Tibial artery (tissue), 4 donors: ENCODE measurements around the gene CACNA2D1.

Experiments
- DNase-seq, 2 donors: peaks; one replicate each; pipeline ENCODE4 v3.0.0-alpha.2; 2019
- H3K27ac ChIP-seq, 2 donors: fragments of 200-600 bp; sonication (generic) in 1 of 2; 1 replicate in 1 of 2; 2 replicates in 1 of 2; pipeline ENCODE4 v1.5.1; 2018 to 2019; ENCODE audit warnings: mild to moderate bottlenecking in 1 of 2
- H3K27me3 ChIP-seq, 2 donors: fragments of 200-600 bp; sonication (generic) in 1 of 2; one replicate each; pipeline versions ENCODE4 v1.5.1 to v1.6.0; 2016 to 2019
- H3K36me3 ChIP-seq, 3 donors: fragments of 200-600 bp; sonication (generic) in 2 of 3; one replicate each; pipeline ENCODE4 v1.5.1; 2016 to 2019; ENCODE audit warnings: mild to moderate bottlenecking in 2 of 3
- H3K4me1 ChIP-seq, 4 donors: fragments of 200-600 bp; sonication (generic) in 2 of 4; 1 replicate in 3 of 4; 2 replicates in 1 of 4; pipeline ENCODE4 v1.5.1; 2016 to 2019
- H3K4me3 ChIP-seq, 2 donors: fragments of 200-600 bp; sonication (generic) in 1 of 2; 1 replicate in 1 of 2; 2 replicates in 1 of 2; pipeline ENCODE4 v1.5.1; 2018 to 2019; ENCODE audit warnings: mild to moderate bottlenecking in 2 of 2
- H3K9me3 ChIP-seq, 3 donors: fragments of 200-600 bp; sonication (generic) in 1 of 3; one replicate each; pipeline ENCODE4 v1.5.1; 2016 to 2019
- intact Hi-C: fragments of 100-400 bp; cut with DNase I; formaldehyde crosslinking; loops from one replicate; pipeline ENCODE4 v1.15.0; 2023; ENCODE audit warnings: low total_unique reads
- TF ChIP-seq, protein P1 (sequence below), 2 experiments: fragments of 200-600 bp in 1 of 2; fragments of 450-650 bp in 1 of 2; IDR thresholded peaks; one replicate each; pipeline ENCODE4 v1.5.1; 2017 to 2019; ENCODE audit warnings: antibody characterized with exemption in 2 of 2, mild to moderate bottlenecking in 1 of 2, moderate library complexity in 1 of 2

The CACNA2D1 gene

DNA sequence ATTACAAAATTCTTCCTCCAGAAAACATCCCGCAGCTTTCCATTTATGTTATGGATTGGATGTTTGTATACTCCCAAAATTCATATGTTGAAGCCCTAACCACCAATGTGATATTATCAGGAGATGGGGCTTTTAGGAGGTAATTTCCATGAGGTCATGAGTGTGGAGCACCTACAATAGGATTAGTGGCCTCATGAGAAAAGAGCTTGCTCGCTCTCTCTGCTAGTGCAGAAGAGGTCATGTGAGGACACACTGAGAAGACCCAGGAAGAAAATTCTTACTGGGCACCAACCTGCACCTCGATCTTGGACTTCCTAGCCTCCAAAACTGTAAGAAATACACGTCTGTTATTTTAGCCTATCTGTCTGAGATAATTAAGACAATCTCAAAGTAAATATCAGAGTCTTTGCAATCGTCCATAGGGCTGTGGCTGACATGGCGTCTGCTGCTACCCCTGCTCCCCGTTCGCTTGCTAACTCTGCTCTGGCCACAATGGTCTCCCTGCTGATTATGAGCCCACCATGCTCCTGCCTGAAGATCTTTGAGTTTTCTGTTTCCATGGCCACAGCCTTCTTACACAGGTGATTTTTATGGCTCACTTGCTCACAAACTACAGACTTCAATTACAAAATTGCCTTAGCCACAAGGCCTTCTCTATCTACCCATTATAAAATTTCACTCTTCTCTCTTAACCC lies 333.3 kb downstream of the CACNA2D1 start:
- Histone ChIP-seq H3K4me1 (no peaks in the 10 kb centered on the region), H3K4me3 (no peak overlapping the region), H3K36me3 (no peaks in the 10 kb centered on the region), H3K27ac (no peak overlapping the region), H3K27me3 (no peaks in the 10 kb centered on the region), H3K9me3 (no peaks in the 10 kb centered on the region)
- TF ChIP-seq, protein P1, sequence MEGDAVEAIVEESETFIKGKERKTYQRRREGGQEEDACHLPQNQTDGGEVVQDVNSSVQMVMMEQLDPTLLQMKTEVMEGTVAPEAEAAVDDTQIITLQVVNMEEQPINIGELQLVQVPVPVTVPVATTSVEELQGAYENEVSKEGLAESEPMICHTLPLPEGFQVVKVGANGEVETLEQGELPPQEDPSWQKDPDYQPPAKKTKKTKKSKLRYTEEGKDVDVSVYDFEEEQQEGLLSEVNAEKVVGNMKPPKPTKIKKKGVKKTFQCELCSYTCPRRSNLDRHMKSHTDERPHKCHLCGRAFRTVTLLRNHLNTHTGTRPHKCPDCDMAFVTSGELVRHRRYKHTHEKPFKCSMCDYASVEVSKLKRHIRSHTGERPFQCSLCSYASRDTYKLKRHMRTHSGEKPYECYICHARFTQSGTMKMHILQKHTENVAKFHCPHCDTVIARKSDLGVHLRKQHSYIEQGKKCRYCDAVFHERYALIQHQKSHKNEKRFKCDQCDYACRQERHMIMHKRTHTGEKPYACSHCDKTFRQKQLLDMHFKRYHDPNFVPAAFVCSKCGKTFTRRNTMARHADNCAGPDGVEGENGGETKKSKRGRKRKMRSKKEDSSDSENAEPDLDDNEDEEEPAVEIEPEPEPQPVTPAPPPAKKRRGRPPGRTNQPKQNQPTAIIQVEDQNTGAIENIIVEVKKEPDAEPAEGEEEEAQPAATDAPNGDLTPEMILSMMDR (IDR thresholded peaks at IDR 0.05), result no peak
- intact Hi-C loops, result no loop called here
- DNase-seq, result no peak

DNA sequence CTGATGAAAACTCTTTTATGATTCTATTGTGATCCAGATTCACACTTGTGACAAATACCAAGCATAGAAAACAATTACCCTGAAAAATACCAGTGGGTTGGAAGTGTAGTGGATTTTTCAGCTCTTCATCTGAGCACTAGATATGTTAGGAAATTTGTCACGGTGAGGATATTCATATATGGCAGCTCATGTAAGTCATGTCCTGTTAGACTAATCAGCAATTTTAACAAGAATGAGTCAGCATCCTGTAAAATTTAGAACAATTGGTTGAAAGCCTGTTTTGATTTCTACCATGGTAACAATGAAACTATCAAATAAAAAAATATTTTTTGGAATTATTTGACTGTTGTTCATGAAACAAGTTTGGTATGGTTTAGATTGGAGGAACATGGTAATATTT lies 334.3 kb downstream of the CACNA2D1 start:
- Histone ChIP-seq H3K27ac (no peak overlapping the region), H3K27me3 (no peaks in the 10 kb centered on the region), H3K36me3 (no peaks in the 10 kb centered on the region), H3K4me3 (no peak overlapping the region), H3K4me1 (peaks cover 0 to 3% (median 0%) of the 10 kb centered on the region in 4 donors), H3K9me3 (no peaks in the 10 kb centered on the region)
- DNase-seq, result no peak
- intact Hi-C loops, result no loop called here
- TF ChIP-seq, protein P1 (IDR thresholded peaks at IDR 0.05), result no peak

DNA sequence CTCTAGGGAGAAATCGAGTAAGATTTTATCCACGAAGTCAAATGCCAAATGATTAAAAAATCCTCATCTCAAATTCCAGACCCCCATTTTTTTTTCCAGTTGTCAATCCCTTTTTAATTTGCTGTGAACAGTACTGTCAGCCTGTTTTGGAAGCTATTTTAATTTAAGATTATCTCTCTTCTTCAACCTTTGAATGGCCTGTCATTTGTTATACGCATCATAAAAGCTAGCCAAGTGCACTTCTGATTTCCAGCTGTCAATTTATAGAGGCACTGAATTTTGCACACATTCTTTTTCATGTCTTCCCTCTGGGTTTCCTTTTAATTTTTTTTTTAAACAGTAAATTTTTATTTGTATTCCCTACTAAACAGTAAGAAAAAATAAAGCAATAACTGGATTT lies 337.4 kb downstream of the CACNA2D1 start:
- intact Hi-C loops, result no loop called here
- Histone ChIP-seq H3K9me3 (no peaks in the 10 kb centered on the region), H3K27me3 (no peaks in the 10 kb centered on the region), H3K4me1 (peaks cover 0 to 3% (median 0%) of the 10 kb centered on the region in 4 donors), H3K4me3 (no peak overlapping the region), H3K36me3 (no peaks in the 10 kb centered on the region), H3K27ac (no peak overlapping the region)
- DNase-seq, result no peak
- TF ChIP-seq, protein P1 (IDR thresholded peaks at IDR 0.05), result no peak

DNA sequence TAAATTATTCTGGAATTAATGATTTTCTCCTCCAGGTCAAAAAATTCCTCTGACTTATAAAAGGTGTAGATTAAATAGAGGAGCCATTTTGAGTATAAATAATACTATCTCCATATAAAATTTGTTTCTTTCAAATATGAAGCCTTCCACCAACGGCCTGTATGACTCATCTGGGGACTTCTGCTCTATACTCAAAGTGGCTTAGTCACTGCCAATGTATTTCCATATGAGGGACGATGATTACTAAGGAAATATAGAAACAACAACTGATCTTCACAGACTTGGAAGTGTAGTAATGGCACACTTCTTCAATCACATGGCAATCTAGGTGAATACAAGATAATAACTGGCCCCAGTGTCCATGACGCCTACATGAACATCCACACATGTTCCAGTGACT lies 338.1 kb downstream of the CACNA2D1 start:
- Histone ChIP-seq H3K9me3 (no peaks in the 10 kb centered on the region), H3K27me3 (no peaks in the 10 kb centered on the region), H3K4me1 (peaks cover 0 to 3% (median 0%) of the 10 kb centered on the region in 4 donors), H3K27ac (no peak overlapping the region), H3K4me3 (no peak overlapping the region), H3K36me3 (no peaks in the 10 kb centered on the region)
- TF ChIP-seq, protein P1 (IDR thresholded peaks at IDR 0.05), result no peak
- DNase-seq, result no peak
- intact Hi-C loops, result no loop called here

DNA sequence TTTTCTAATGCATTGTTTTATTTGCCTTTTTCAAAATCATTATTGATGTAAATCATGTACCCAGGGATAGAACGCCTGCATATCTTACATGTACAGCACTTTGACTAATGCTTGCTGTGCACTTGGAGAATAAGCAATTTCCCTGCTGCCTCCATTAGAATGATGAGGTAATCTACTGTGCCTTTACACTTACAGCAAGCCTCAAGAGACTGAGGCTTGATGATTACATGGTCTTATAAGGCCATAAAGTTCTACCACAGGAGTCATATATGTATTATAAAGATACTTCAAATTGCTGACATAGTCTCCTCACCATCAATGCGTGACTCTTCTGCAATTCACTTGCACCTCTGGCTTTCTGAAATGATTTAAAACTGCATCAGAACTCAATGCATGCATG lies 345.2 kb downstream of the CACNA2D1 start:
- TF ChIP-seq, protein P1 (IDR thresholded peaks at IDR 0.05), result no peak

More for the DNA sequence above, 345.2 kb downstream of the CACNA2D1 start:
- no peak for DNase-seq
- peaks cover 0 to 4% (median 0%) of the 10 kb centered on the region in 3 donors for H3K36me3 ChIP-seq
- no peaks in the 10 kb centered on the region for H3K4me1 ChIP-seq
- H3K4me3 ChIP-seq, result no peak overlapping the region
- H3K9me3 ChIP-seq, result no peaks in the 10 kb centered on the region
- no peaks in the 10 kb centered on the region for H3K27me3 ChIP-seq
- no peak overlapping the region for H3K27ac ChIP-seq
- intact Hi-C loops, result no loop called here
